GM20431 (cell line): ENCODE measurements around the gene NUP153.

ENCODE experiments used
- in situ Hi-C: fragments of 300-500 bp; cut with MseI, MboI; formaldehyde crosslinking; loops from one replicate; pipeline ENCODE4 v1.15.0; 2020; ENCODE audit warnings: low sequenced_read_pairs; ENCODE audit not compliant: unreplicated experiment

The NUP153 gene

GRCh38 chr6:17580518-17581048, 126.1 kb downstream of the NUP153 start:
- in situ Hi-C loops = loop anchor here (10.0 to 25.0 kb wide), 2 partner anchors 224 to 418 kb away; no protein-coding TSS in a partner anchor

GRCh38 chr6:17577059-17577458, 129.7 kb downstream of the NUP153 start:
- in situ Hi-C loops = loop anchor here (25.0 kb wide), 1 partner anchor 415 kb away; no protein-coding TSS in a partner anchor

- in situ Hi-C loops = loop anchor here (25.0 kb wide), 1 partner anchor 413 kb away; no protein-coding TSS in a partner anchor
Observed at GRCh38 chr6:17574866-17575560, 131.7 kb downstream of the NUP153 start.

- in situ Hi-C loops = no loop called here
Observed at GRCh38 chr6:17565399-17565798, 141.3 kb downstream of the NUP153 start.
